Right hindlimb (tissue), 1 donor: ENCODE data around the gene CNOT2.
"Not testable (repeated sequence)": the region's sequence is repeated elsewhere in the genome, so short reads cannot be mapped to it uniquely, and the experiment has no call there.

Source experiments
- DNase-seq: peaks from one replicate; pipeline ENCODE4 v3.0.0-alpha.2; 2018

CNOT2 gene

DNA sequence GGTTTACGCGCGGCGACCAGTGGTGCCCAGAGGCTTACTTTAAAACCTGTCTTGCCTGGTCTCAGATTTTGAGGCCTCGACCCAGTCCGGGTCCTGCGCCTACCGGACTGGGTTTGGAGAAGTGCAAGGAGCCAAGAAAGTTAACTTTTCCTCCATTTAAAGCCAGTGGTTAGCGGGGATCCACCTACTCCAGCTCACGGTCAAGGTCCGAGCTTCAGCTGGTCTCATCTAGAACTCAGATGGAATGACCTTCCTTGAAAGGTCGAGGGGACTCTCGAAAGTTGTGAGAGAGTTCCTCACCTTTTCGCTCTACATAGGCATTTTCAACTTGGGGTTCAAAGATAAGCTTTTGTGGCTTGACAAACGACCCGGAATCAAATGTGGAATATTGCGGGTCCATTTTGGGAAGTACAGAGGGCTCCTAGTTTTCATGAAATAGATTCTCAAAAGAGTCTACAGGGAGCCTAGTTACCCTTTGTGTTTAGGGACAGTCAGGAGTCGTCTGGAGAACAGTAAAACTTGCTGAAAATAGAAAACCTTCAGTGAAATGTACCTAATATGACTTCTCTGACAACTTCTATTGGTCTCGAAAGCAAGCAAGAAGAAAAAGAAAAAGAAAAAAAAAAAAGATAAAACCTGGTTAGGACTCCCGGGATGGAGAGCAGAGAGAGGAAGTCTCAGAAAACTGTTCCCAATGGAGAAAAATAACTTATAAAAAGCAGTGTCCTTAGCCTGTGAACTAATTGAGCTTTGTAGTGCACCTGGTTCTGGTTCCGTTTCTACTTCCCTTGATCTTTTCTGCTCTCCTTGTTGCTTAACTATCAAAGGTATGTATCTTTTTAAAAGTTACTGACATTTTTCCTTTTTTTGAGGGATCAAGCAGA lies 124.3 kb downstream of the CNOT2 start:
- DNase-seq = no peak

DNA sequence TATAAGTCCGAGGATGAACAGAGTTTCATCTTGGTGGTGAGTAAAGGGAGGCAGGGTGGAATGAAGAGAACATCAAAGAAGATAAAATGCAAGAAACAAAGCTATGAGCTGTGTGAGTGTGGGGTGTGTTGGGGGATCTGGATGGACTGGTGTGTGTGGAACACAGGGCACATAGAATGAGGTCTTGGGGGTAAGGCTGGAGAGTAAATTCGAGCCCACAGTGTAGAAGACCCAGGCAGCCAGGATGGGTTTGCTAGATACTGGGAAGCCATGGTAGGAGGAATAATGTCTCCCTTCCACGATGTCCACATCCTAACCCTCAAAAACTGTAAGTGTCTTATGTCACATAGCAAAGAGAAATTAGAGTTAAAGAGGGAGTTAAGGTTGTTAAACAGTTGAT lies 129.6 kb downstream of the CNOT2 start:
- DNase-seq = no peak

DNA sequence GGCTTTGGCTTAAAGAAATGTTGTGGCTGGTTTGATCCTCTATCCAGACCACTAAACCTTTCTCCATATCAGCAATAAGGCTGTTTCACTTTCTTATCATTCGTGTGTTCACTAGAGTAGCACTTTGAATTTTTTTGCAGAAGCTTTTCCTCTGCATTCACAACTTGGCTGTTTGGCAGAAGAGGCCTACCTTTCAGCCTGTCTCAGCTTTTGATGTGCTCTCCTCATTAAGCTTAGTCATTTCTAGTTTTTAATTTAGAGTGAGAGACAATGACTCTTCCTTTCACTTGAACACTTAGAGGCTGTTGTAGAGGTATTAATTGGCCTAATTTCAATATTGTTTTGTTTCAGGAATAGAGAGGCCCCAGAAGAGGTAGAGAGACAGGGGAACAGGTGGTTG lies 136.6 kb downstream of the CNOT2 start:
- DNase-seq = no peak

DNA sequence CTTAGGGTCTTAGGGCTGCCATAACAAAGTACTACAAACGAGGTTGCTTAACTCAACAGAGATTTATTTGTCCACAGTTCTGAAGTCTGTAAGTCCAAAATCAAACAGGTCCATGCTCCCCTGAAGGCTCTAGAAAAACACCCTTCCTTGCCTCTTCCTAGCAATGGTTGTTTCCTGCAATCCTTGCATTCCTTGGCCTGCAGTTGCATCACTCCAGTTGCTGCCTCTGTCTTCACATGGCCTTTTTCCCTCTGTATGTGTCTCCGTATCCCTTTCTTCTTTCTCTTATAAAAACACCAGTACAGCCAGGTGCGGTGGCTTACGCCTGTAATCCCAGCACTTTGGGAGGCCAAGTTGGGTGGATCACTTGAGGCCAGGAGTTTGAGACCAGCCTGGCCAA lies 140.3 kb downstream of the CNOT2 start:
- no peak for DNase-seq

DNA sequence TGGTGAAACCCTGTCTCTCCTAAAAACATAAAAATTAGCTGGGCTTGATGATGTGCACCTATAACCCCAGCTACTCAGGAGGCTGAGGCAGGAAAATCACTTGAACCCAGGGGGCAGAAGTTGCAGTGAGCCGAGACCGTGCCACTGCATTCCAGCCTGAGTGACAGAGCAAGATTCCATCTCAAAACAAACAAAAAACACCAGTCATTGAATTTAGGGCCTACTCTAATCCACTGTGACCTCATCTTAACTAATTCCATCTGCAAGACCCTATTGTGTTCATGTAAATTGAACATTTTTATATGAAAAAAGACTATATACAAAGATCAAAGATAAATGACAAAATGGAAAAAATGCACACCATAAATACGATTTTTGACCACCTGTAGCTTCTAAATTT lies 140.7 kb downstream of the CNOT2 start:
- DNase-seq = no peak

DNA sequence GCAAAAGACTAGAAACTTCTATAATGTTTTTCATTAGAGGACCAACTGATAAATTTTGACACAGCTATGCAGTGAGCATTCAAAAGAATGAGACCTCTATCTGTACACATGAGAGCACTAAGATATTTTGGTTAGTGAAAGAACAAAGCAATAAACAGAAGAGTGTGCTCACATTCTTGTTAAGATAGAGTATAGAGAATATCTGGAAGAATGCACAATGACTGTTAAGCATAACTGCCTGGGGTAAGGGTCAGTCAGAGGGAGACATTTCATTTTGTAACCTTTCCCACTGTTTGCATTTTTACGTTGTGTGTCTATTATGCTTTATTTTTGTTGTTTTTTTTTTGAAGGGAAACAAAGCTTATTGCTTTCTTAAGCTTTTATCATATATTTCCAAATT lies 143.5 kb downstream of the CNOT2 start:
- no peak for DNase-seq

DNA sequence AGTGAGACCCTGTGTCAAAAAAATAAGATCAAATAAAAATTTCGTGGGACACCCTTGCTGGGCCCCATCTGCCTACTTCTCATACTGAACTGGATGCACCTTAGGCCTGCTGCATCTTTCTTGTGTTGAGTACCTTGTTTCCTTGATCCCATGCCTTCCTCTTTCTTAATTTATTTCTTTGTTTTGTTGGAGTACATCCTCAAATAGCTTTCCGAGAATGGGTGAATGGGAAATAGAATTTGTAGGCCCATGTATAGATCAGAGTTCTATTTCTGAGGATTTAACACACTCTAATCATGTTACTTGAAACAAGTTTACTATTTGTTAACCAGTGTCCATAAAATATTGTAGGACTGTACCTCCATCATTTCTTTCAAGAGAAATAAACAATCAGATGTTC lies 146.4 kb downstream of the CNOT2 start:
- no peak for DNase-seq

DNA sequence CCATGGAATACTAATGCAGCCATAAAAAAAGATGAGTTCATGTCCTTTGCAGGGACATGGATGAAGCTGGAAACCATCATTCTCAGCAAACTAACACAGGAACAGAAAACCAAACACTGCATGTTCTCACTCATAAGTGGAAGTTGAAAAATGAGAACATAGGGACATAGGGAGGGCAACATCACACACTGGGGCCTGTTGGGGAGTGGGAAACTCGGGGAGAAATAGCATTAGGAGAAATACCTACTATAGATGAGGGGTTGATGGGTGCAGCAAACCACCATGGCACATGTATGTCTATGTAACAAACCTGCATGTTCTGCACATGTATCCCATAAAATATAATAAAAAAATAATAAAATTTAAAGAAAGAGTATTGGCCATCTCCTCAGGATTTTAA lies 149.4 kb downstream of the CNOT2 start:
- not testable (repeated sequence) for DNase-seq

DNA sequence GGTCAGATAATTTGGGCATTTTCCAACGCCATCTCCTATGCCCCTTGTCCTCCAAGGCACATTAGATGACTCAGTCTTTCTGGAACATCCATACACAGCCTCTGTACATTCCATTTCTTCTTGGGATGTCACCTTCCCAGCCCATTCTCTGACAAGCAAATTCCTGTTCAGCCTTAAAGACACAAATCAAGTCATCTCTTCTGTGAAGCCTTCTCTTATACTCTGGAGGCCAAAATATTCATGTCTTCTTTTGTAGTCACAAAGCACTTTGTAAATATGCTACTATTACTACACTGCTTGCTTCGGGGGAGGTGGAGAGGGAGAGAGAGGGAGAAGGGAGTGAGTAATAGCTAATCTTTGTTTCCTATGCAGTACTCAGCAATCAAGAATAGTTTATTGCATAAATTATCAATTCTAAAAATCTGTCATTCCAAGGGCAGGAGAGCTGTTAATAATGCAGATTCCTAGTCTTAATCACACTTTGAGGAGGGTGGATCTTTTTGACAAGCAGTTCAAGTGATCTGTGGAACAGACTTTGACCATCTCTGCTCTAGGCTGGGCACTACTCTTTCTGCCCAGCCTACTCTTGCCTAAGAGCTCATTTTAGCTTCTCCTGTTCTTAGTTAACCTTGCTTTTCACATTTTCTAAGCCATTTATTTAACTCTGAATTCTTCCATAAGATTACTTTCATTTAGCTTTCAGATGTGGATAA lies 150.7 kb downstream of the CNOT2 start:
- no peak for DNase-seq

DNA sequence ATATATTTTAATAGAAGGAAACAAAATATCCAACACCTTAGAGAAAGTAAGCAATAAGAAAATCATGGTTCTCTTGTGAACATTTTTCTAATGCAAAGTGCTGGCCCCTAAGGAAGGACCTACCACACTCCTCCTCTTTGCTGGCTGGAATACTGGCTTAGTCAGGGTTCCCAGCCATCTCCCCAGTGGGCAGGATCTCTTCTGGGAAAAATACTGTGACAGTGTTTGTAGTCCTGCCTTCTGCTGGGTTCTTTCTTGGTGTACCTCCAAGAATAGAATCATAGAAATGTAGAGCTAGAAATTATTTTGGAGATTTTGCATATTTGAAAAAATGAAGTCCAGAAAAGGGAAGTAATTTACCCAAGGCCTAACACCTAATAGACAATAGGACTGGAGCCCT lies 154.8 kb downstream of the CNOT2 start:
- DNase-seq = no peak

DNA sequence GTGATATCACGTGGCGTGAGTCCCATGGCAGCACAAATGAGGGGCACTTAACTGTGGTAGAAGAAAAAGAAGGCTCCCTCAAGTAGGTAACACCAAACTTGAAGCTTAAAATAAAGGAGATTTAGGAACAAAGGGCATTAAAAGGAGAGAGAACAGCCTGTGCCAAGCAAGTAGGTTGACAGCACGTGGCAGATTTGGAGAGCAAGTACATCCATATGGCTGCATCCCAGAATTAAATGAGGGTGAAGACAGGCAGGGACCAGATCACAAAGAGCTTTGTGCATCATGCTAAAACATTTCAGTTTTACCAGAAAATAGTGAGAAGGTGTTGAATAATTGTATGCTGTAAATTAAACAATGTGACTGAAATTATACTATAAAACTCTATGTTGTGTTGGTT lies 155.6 kb downstream of the CNOT2 start:
- no peak for DNase-seq

DNA sequence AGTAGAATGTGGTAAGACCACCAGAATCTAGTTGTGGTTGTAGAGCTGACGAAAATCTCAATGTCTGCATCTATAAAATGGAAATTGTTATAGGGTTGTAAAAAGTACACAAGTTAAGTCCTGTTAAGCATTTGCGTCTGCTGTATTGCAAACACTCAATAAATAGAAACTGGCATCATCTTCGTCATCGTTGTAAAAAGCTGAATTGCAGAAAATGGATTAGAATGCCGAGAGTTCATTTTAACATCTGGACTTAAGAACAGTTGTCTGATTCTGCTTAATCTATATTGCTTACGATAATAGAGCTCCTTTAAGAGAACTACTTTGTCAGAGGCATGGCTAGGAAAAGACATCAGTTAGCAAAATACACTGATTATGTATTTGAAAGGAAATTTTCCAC lies 156.1 kb downstream of the CNOT2 start:
- no peak for DNase-seq

DNA sequence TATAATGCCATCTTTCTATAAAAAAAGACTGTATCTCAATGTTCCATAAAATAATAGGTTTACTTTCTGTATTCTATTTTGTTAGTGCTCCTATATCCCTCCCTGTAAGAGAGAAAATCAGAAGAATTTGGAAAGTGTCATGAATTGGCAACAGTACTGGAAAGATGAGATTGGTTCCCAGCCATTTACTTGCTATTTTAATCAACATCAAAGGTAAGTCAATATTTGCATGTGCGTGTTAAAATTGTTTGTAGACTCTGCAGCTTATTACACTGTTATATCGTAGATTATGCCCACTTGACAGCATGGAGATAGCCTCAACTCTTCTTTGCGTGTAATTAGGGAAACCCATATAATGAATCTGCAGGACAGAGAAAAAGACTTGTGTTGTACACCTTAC lies 156.9 kb downstream of the CNOT2 start:
- DNase-seq = no peak

DNA sequence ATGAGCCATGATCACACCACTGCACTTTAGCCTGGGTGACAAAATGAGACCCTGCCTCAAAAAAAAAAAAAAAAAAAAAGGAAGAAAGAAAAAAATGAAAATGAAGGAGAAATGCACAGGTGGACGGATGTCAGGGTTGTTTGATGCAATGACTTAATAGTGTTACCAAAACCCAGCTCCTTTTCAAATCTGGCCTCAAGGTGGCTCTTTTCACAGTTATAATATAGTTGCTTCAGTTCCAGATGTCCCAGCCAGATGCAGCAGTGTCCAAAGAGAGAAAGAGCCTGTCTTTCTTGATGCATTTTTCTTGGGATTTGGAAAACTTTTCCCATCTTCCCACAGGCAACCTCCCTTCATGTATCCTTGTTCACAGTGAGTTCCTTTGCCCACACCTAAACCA lies 159.4 kb downstream of the CNOT2 start:
- no peak for DNase-seq

DNA sequence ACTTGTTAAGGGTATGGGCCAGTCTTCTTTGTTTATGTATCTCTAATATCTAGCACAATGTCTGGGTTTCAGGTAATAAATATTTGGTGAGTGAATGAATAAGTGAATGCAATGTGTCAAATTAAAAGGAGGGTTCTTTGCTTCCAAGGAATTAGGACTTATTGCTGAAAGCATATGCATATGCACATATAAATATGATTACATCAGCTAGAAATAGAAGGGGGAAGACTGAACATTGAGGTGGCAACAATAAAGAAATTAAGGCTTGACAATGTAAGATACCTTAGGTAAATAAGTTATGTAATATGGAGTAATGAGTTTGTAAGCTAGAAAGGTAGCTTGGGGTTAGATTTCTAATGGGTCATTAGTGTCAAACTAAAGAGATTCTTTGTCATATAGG lies 160.6 kb downstream of the CNOT2 start:
- DNase-seq = no peak
